DND-41 (cell line): ENCODE results near the gene MAGI1.

ENCODE experiments used
- ATAC-seq: fragments of 200-7000 bp; cut with Tn5 transposase; 3 replicates; pipeline ENCODE4 v1.9.1; 2021; ENCODE audit warnings: low read depth; ENCODE audit not compliant: insufficient read depth
- DNase-seq: peaks from one replicate; pipeline ENCODE4 v3.0.0-alpha.2; 2020
- H2AFZ ChIP-seq: 2 replicates; pipeline ENCODE4 v1.6.0; 2012; ENCODE audit warnings: low read depth, low read length
- H3K27ac ChIP-seq: 2 replicates; pipeline ENCODE4 v1.5.1; 2012; ENCODE audit warnings: low read length, inconsistent platforms
- H3K27me3 ChIP-seq: fragments of 200-600 bp; sonication (generic); 2 replicates; pipeline ENCODE4 v1.6.0; 2012; ENCODE audit warnings: low read length, mild to moderate bottlenecking, inconsistent platforms; ENCODE audit not compliant: insufficient read depth, poor library complexity
- H3K36me3 ChIP-seq: 2 replicates; pipeline ENCODE4 v1.5.1; 2012; ENCODE audit warnings: low read length, inconsistent platforms; ENCODE audit not compliant: insufficient read depth
- H3K4me1 ChIP-seq: 2 replicates; pipeline ENCODE4 v1.5.1; 2012; ENCODE audit warnings: mild to moderate bottlenecking, low read length; ENCODE audit not compliant: insufficient read depth
- H3K4me2 ChIP-seq: 2 replicates; pipeline ENCODE4 v1.6.0; 2012; ENCODE audit warnings: mild to moderate bottlenecking, moderate library complexity, low read length, inconsistent platforms; ENCODE audit not compliant: insufficient read depth
- H3K4me3 ChIP-seq, 2 experiments: fragments of 200-600 bp in 1 of 2; shearing (Covaris generic) in 1 of 2; 2 replicates each; pipeline ENCODE4 v1.5.1; 2012 to 2016; ENCODE audit warnings: inconsistent platforms in 2 of 2, low read length in 2 of 2, mild to moderate bottlenecking in 2 of 2, low read depth in 1 of 2, moderate library complexity in 1 of 2
- H3K79me2 ChIP-seq: 2 replicates; pipeline ENCODE4 v1.6.0; 2012; ENCODE audit warnings: low read length, inconsistent platforms; ENCODE audit not compliant: insufficient read depth
- H3K9ac ChIP-seq: 2 replicates; pipeline ENCODE4 v1.6.0; 2012; ENCODE audit warnings: low read depth, mild to moderate bottlenecking, inconsistent platforms, low read length, moderate library complexity
- H3K9me3 ChIP-seq: 2 replicates; pipeline ENCODE4 v1.5.1; 2012; ENCODE audit warnings: low read length, moderate library complexity, mild to moderate bottlenecking, inconsistent platforms; ENCODE audit not compliant: insufficient read depth, severe bottlenecking
- H4K20me1 ChIP-seq: 2 replicates; pipeline ENCODE4 v1.6.0; 2012; ENCODE audit warnings: low read length; ENCODE audit not compliant: insufficient read depth
- CTCF ChIP-seq: IDR thresholded peaks from 2 replicates; pipeline ENCODE4 v1.5.1; 2012; ENCODE audit warnings: borderline replicate concordance, low read length, moderate library complexity, mild to moderate bottlenecking; ENCODE audit not compliant: poor library complexity, severe bottlenecking; ENCODE audit errors: extremely low read depth
- EZH2 ChIP-seq: IDR thresholded peaks from 3 replicates; pipeline ENCODE4 v1.6.1; 2012; ENCODE audit warnings: borderline replicate concordance, low read depth, mild to moderate bottlenecking, moderate library complexity, low read length, inconsistent platforms; ENCODE audit not compliant: severe bottlenecking

MAGI1 gene

GRCh38 chr3:65551945-65552344 lies 486.8 kb downstream of the MAGI1 start:
- no peak overlapping the region for H3K27ac ChIP-seq
- no peaks in the 10 kb centered on the region for H3K4me1 ChIP-seq
- no peak for ATAC-seq
- no peaks in the 10 kb centered on the region for H3K79me2 ChIP-seq
- no peak overlapping the region for H3K9ac ChIP-seq
- no peaks in the 10 kb centered on the region for H4K20me1 ChIP-seq
- no peak for DNase-seq
- TF ChIP-seq CTCF (no peak), EZH2 (no peak)
- H3K4me2 ChIP-seq = no peak overlapping the region
- no peak overlapping the region for H2AFZ ChIP-seq
- no peak overlapping the region for H3K4me3 ChIP-seq
- H3K27me3 ChIP-seq = no peaks in the 10 kb centered on the region
- H3K36me3 ChIP-seq = no peaks in the 10 kb centered on the region
- no peaks in the 10 kb centered on the region for H3K9me3 ChIP-seq

GRCh38 chr3:65550137-65550536 lies 488.6 kb downstream of the MAGI1 start:
- H2AFZ ChIP-seq = no peak overlapping the region
- H3K4me2 ChIP-seq = no peak overlapping the region
- H4K20me1 ChIP-seq = no peaks in the 10 kb centered on the region
- TF ChIP-seq EZH2 = no peak
- no peak for TF ChIP-seq CTCF
- no peaks in the 10 kb centered on the region for H3K79me2 ChIP-seq
- H3K4me1 ChIP-seq = no peaks in the 10 kb centered on the region
- no peak overlapping the region for H3K27ac ChIP-seq
- DNase-seq (no peak), ATAC-seq (no peak)
- no peaks in the 10 kb centered on the region for H3K27me3 ChIP-seq
- no peaks in the 10 kb centered on the region for H3K36me3 ChIP-seq
- H3K9ac ChIP-seq = no peak overlapping the region
- no peaks in the 10 kb centered on the region for H3K9me3 ChIP-seq
- no peak overlapping the region for H3K4me3 ChIP-seq

GRCh38 chr3:65549626-65549959 lies 489.1 kb downstream of the MAGI1 start:
- TF ChIP-seq EZH2 (no peak), CTCF (no peak)
- no peak overlapping the region for H3K9ac ChIP-seq
- no peak overlapping the region for H3K4me3 ChIP-seq
- ATAC-seq (no peak), DNase-seq (no peak)
- H3K36me3 ChIP-seq = no peaks in the 10 kb centered on the region
- no peaks in the 10 kb centered on the region for H3K27me3 ChIP-seq
- H3K4me1 ChIP-seq = no peaks in the 10 kb centered on the region
- H4K20me1 ChIP-seq = no peaks in the 10 kb centered on the region
- H3K79me2 ChIP-seq = no peaks in the 10 kb centered on the region
- no peak overlapping the region for H3K27ac ChIP-seq
- H3K4me2 ChIP-seq = no peak overlapping the region
- no peaks in the 10 kb centered on the region for H3K9me3 ChIP-seq
- H2AFZ ChIP-seq = no peak overlapping the region

- ATAC-seq (no peak), DNase-seq (no peak)
- Histone ChIP-seq H3K4me3 (no peak overlapping the region), H3K27me3 (no peaks in the 10 kb centered on the region), H3K4me1 (no peaks in the 10 kb centered on the region), H4K20me1 (no peaks in the 10 kb centered on the region), H3K9me3 (no peaks in the 10 kb centered on the region), H3K9ac (no peak overlapping the region), H2AFZ (no peak overlapping the region), H3K4me2 (no peak overlapping the region), H3K27ac (no peak overlapping the region), H3K79me2 (no peaks in the 10 kb centered on the region), H3K36me3 (no peaks in the 10 kb centered on the region)
- TF ChIP-seq CTCF (no peak), EZH2 (no peak)
Observed at GRCh38 chr3:65548848-65549625, 489.7 kb downstream of the MAGI1 start.
